ENCODE data around the gene STAG1.
"Not testable (repeated sequence)": the region's sequence is repeated elsewhere in the genome, so short reads cannot be mapped to it uniquely, and the experiment has no call there.

The STAG1 gene

DNA sequence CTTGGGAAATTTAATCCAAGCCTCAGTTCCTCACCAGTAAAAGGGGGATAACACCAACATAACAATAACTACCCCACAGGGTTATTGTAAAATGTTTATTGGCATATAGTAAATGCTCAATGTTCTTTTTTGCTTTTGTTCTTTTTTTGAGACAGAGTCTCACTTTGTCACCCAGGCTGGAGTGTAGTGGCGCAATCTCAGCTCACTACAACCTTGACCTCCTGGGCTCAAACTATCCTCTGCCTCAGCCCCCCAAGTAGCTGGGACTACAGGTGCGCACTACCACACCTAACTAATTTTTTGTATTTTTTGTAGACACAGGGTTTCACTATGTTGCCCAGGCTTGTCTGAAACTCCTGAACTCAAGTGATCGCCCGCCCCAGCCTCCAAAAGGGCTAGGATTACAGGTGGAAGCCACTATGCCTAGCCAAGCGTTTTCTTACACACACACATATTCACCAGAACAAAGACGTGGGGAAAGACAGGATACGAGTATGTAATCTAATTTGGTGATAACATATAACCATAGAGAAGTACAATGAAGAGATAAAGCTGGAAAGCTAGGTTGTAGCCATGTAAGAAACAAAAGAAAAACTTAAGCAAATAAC lies 11.7 kb downstream of the STAG1 start:
- no peak overlapping the region for H3K27ac ChIP-seq (ENCODE audit: low read depth, low read length)
- H3K79me2 ChIP-seq (ENCODE audit: control insufficient read depth, insufficient read depth, low read length), result peaks cover 49% of the 10 kb centered on the region
- H3K9ac ChIP-seq (ENCODE audit: low read length), result no peak overlapping the region
- no peak overlapping the region for H2AK5ac ChIP-seq (ENCODE audit: low read length)
- H3K4me2 ChIP-seq (ENCODE audit: low read length), result no peak overlapping the region
- no peaks in the 10 kb centered on the region for H3K27me3 ChIP-seq (ENCODE audit: insufficient read depth, low read length, poor library complexity)
- no peak overlapping the region for H2BK120ac ChIP-seq (ENCODE audit: low read depth, low read length)
- no peak overlapping the region for H3K23ac ChIP-seq (ENCODE audit: low read length)
- no peak overlapping the region for H2BK15ac ChIP-seq (replicated peaks; ENCODE audit: low read depth)
- no CpG with 5 or more reads among the region's 7 CpGs for WGBS (ENCODE audit: extremely low coverage, insufficient coverage, low lambda C conversion rate)
- H4K8ac ChIP-seq (ENCODE audit: low read depth, low read length), result no peak overlapping the region
- no peak overlapping the region for H3K4me3 ChIP-seq (ENCODE audit: low read length)
- H2BK5ac ChIP-seq (ENCODE audit: low read length), result no peak overlapping the region
- H4K5ac ChIP-seq (ENCODE audit: low read length), result no peak overlapping the region
- no peaks in the 10 kb centered on the region for H3K4me1 ChIP-seq (ENCODE audit: control insufficient read depth, low read depth, low read length)
- no peak for DNase-seq
- no peak overlapping the region for H3K18ac ChIP-seq (ENCODE audit: low read length)
- no peaks in the 10 kb centered on the region for H3K36me3 ChIP-seq (ENCODE audit: control insufficient read depth, insufficient read depth, low read length)
- H3K4ac ChIP-seq (ENCODE audit: low read depth, low read length), result no peak overlapping the region
- H3K56ac ChIP-seq (ENCODE audit: low read length), result no peak overlapping the region
- peaks cover 9% of the 10 kb centered on the region for H3K79me1 ChIP-seq (ENCODE audit: low read length)

DNA sequence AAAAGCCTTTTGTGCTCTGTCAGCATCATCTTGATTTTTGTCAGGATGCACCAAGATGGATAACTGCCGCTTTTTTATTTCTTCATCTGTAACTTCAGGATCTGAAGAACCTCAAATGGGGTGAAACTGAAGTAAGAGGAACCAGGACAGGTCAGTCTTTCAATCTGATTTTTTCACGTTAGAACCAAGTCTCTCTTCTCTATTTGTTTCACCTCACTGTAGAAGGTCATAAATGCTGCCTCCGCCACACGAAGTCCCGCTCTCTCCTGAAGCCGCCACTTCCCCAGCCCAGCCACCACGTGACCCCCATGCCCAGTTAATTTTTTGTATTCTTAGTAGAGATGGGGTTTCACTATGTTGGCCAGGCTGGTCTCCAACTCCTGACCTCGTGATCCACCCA lies 15.2 kb downstream of the STAG1 start:
- not testable (repeated sequence) for H3K27ac ChIP-seq (ENCODE audit: low read depth, low read length)
- Histone ChIP-seq H3K79me1 (ENCODE audit: low read length) (peaks cover 12% of the 10 kb centered on the region), H3K79me2 (ENCODE audit: control insufficient read depth, insufficient read depth, low read length) (peaks cover 45% of the 10 kb centered on the region)

DNA sequence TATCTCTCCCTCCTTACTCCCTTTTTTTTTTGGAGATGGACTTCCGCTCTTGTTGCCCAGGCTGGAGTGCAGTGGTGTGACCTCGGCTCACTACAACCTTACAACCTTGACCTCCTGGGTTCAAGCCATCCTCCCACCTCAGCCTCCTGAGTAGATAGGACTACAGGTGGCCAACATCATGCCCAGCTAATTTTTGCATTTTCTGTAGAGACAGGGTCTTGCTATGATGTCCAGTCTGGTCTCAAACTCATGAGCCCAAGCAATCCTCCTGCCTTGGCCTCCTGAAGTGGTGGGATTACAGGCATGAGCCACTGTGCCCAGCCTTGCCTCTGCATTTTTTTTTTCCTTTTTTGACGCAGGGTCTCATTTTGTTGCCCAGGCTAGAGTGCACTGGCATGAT lies 17.1 kb downstream of the STAG1 start:
- no peak overlapping the region for H2BK5ac ChIP-seq (ENCODE audit: low read length)
- no peak overlapping the region for H2BK15ac ChIP-seq (replicated peaks; ENCODE audit: low read depth)
- H4K5ac ChIP-seq (ENCODE audit: low read length), result no peak overlapping the region
- no peak overlapping the region for H3K56ac ChIP-seq (ENCODE audit: low read length)
- no peak overlapping the region for H3K27ac ChIP-seq (ENCODE audit: low read depth, low read length)
- H2AK5ac ChIP-seq (ENCODE audit: low read length), result no peak overlapping the region
- H2BK120ac ChIP-seq (ENCODE audit: low read depth, low read length), result no peak overlapping the region
- no peak overlapping the region for H4K8ac ChIP-seq (ENCODE audit: low read depth, low read length)
- H3K4me1 ChIP-seq (ENCODE audit: control insufficient read depth, low read depth, low read length), result no peaks in the 10 kb centered on the region
- no peak overlapping the region for H3K4me3 ChIP-seq (ENCODE audit: low read length)
- no peak for DNase-seq
- WGBS (ENCODE audit: extremely low coverage, insufficient coverage, low lambda C conversion rate), result no CpG with 5 or more reads among the region's 3 CpGs
- H3K18ac ChIP-seq (ENCODE audit: low read length), result no peak overlapping the region
- no peak overlapping the region for H3K4me2 ChIP-seq (ENCODE audit: low read length)
- no peak overlapping the region for H3K23ac ChIP-seq (ENCODE audit: low read length)
- H3K9ac ChIP-seq (ENCODE audit: low read length), result no peak overlapping the region
- H3K79me1 ChIP-seq (ENCODE audit: low read length), result peaks cover 15% of the 10 kb centered on the region
- H3K27me3 ChIP-seq (ENCODE audit: insufficient read depth, low read length, poor library complexity), result no peaks in the 10 kb centered on the region
- peaks cover 47% of the 10 kb centered on the region for H3K79me2 ChIP-seq (ENCODE audit: control insufficient read depth, insufficient read depth, low read length)
- H3K36me3 ChIP-seq (ENCODE audit: control insufficient read depth, insufficient read depth, low read length), result no peaks in the 10 kb centered on the region
- H3K4ac ChIP-seq (ENCODE audit: low read depth, low read length), result no peak overlapping the region

More for the DNA sequence above, 15.2 kb downstream of the STAG1 start:
- H2BK120ac ChIP-seq (ENCODE audit: low read depth, low read length); H2BK5ac ChIP-seq (ENCODE audit: low read length); H2AK5ac ChIP-seq (ENCODE audit: low read length); H4K8ac ChIP-seq (ENCODE audit: low read depth, low read length); H3K9ac ChIP-seq (ENCODE audit: low read length); H2BK15ac ChIP-seq (replicated peaks; ENCODE audit: low read depth); H4K5ac ChIP-seq (ENCODE audit: low read length); H3K4me3 ChIP-seq (ENCODE audit: low read length); DNase-seq; H3K27me3 ChIP-seq (ENCODE audit: insufficient read depth, low read length, poor library complexity); H3K23ac ChIP-seq (ENCODE audit: low read length); H3K18ac ChIP-seq (ENCODE audit: low read length); H3K4ac ChIP-seq (ENCODE audit: low read depth, low read length); H3K4me1 ChIP-seq (ENCODE audit: control insufficient read depth, low read depth, low read length); H3K36me3 ChIP-seq (ENCODE audit: control insufficient read depth, insufficient read depth, low read length); H3K4me2 ChIP-seq (ENCODE audit: low read length); H3K56ac ChIP-seq (ENCODE audit: low read length): not testable (repeated sequence)
- WGBS (ENCODE audit: extremely low coverage, insufficient coverage, low lambda C conversion rate), result no CpG with 5 or more reads among the region's 8 CpGs

DNA sequence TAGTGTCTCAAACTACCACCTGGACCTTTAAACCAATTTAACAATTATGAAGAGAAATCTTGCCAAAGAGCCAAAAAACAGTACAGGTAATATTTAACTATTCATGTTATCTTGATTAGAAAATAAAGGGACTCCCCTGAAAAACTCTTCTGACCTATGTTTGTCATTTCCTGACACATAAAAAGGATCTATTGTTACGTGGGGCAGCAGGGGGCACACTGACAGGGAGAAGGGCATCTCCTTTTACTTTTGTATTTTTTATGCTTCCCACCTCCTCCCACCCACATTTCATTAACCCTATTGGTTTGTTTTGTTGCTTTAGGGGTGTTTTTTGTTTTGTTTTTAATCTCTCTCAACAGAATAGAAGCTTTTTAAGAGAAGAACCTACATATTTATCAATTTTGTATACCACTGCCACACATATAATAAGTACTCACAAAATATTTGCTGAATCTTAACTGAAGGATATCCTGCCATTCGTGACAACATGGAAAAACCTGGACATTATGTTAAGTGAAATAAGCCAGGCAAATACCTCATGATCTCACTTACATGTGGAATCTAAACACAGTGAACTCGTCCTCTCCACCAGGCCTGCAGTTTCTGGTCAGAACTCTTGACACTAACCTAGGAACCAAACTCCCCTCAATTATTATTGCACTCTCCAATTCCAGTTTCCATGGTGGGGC lies 17.7 kb downstream of the STAG1 start:
- H2BK5ac ChIP-seq (ENCODE audit: low read length), result no peak overlapping the region
- no peaks in the 10 kb centered on the region for H3K27me3 ChIP-seq (ENCODE audit: insufficient read depth, low read length, poor library complexity)
- no peaks in the 10 kb centered on the region for H3K36me3 ChIP-seq (ENCODE audit: control insufficient read depth, insufficient read depth, low read length)
- H3K4me2 ChIP-seq (ENCODE audit: low read length), result no peak overlapping the region
- peaks cover 45% of the 10 kb centered on the region for H3K79me2 ChIP-seq (ENCODE audit: control insufficient read depth, insufficient read depth, low read length)
- no peaks in the 10 kb centered on the region for H3K4me1 ChIP-seq (ENCODE audit: control insufficient read depth, low read depth, low read length)
- H2AK5ac ChIP-seq (ENCODE audit: low read length), result no peak overlapping the region
- peaks cover 15% of the 10 kb centered on the region for H3K79me1 ChIP-seq (ENCODE audit: low read length)
- H3K23ac ChIP-seq (ENCODE audit: low read length), result no peak overlapping the region
- no peak overlapping the region for H4K5ac ChIP-seq (ENCODE audit: low read length)
- H3K4me3 ChIP-seq (ENCODE audit: low read length), result no peak overlapping the region
- WGBS (ENCODE audit: extremely low coverage, insufficient coverage, low lambda C conversion rate), result no CpG with 5 or more reads among the region's 3 CpGs
- no peak overlapping the region for H3K4ac ChIP-seq (ENCODE audit: low read depth, low read length)
- no peak overlapping the region for H2BK15ac ChIP-seq (replicated peaks; ENCODE audit: low read depth)
- H3K27ac ChIP-seq (ENCODE audit: low read depth, low read length), result no peak overlapping the region
- no peak overlapping the region for H3K56ac ChIP-seq (ENCODE audit: low read length)
- no peak overlapping the region for H4K8ac ChIP-seq (ENCODE audit: low read depth, low read length)
- H3K9ac ChIP-seq (ENCODE audit: low read length), result no peak overlapping the region
- H2BK120ac ChIP-seq (ENCODE audit: low read depth, low read length), result no peak overlapping the region
- peak; percentile 36 for DNase-seq
- no peak overlapping the region for H3K18ac ChIP-seq (ENCODE audit: low read length)

DNA sequence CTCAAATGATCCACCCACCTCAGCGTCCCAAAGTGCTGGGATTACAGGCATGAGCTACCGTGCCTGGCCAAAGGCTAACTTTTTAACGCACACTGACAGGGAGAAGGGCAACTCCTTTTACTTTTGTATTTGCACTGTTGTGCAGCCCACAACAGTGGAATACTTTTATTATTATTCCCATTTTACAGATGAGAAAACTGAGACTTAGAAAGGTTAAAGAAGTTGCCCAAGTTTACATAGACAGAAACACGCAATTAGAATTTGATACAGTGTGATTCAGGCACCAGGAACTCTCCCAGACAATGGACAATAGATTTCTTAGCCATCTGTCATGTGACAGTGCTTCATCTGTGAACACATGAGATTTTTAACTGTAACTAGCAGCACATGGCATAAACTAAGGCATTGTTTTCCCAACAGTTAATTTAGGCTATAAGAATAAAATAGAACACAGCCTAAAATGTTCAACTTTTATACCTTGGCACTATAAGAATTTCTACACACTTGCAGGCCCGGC lies 18.8 kb downstream of the STAG1 start:
- Histone ChIP-seq H2BK5ac (ENCODE audit: low read length) (no peak overlapping the region), H4K5ac (ENCODE audit: low read length) (no peak overlapping the region), H3K23ac (ENCODE audit: low read length) (no peak overlapping the region), H3K27me3 (ENCODE audit: insufficient read depth, low read length, poor library complexity) (no peaks in the 10 kb centered on the region), H3K18ac (ENCODE audit: low read length) (no peak overlapping the region), H2BK15ac (replicated peaks; ENCODE audit: low read depth) (no peak overlapping the region), H3K56ac (ENCODE audit: low read length) (no peak overlapping the region), H3K4ac (ENCODE audit: low read depth, low read length) (no peak overlapping the region), H3K79me1 (ENCODE audit: low read length) (peaks cover 11% of the 10 kb centered on the region), H4K8ac (ENCODE audit: low read depth, low read length) (no peak overlapping the region), H3K79me2 (ENCODE audit: control insufficient read depth, insufficient read depth, low read length) (peaks cover 42% of the 10 kb centered on the region), H3K4me3 (ENCODE audit: low read length) (no peak overlapping the region), H2AK5ac (ENCODE audit: low read length) (no peak overlapping the region), H3K4me1 (ENCODE audit: control insufficient read depth, low read depth, low read length) (no peaks in the 10 kb centered on the region), H3K4me2 (ENCODE audit: low read length) (no peak overlapping the region), H3K9ac (ENCODE audit: low read length) (no peak overlapping the region), H3K36me3 (ENCODE audit: control insufficient read depth, insufficient read depth, low read length) (no peaks in the 10 kb centered on the region), H2BK120ac (ENCODE audit: low read depth, low read length) (no peak overlapping the region), H3K27ac (ENCODE audit: low read depth, low read length) (no peak overlapping the region)
- WGBS (ENCODE audit: extremely low coverage, insufficient coverage, low lambda C conversion rate), result no CpG with 5 or more reads among the region's 5 CpGs
- no peak for DNase-seq
